GM19468 (cell line): ENCODE results near the gene PMCH.
"Not testable (repeated sequence)": the region's sequence is repeated elsewhere in the genome, so short reads cannot be mapped to it uniquely, and the experiment has no call there.

Experiments used
- ATAC-seq: cut with Tn5 transposase; IDR thresholded peaks from one replicate; pipeline ENCODE4 v1.9.1; 2021; ENCODE audit warnings: mild to moderate bottlenecking, moderate library complexity, moderate number of reproducible peaks; ENCODE audit not compliant: unreplicated experiment; ENCODE audit errors: extremely low read depth

PMCH gene

GRCh38 chr12:102147062-102147587, 50.5 kb downstream of the PMCH start:
- not testable (repeated sequence) for ATAC-seq
